H1 (cell line): ENCODE measurements around the gene CT45A3. TPM values are rescaled to one million over a fixed set of nuclear protein-coding genes. Genes with fewer than 3 reads are reported as not detected.

ENCODE experiments used
- CTCF ChIA-PET: fragments of 300-600 bp; sonication (Branson Sonifier 250); formaldehyde crosslinking; loops from one replicate; lab custom pipeline; 2021; ENCODE audit not compliant: partially characterized antibody; lab: Charles Lee
- POLR2A ChIA-PET: fragments of 300-600 bp; sonication (Branson Sonifier 250); formaldehyde crosslinking; loops from one replicate; lab custom pipeline; 2021; ENCODE audit warnings: inconsistent platforms; ENCODE audit not compliant: partially characterized antibody; lab: Charles Lee
- DNase-seq, 2 experiments: peaks; one replicate each; pipeline versions ENCODE4 v3.0.0 to v3.0.0-alpha.2; 2010 to 2022; ENCODE audit warnings: low spot score in 2 of 2, low read depth in 1 of 2, mixed read lengths in 1 of 2
- FAIRE-seq: peaks from 2 replicates; lab custom pipeline; 2011; peaks lifted over from hg19 to GRCh38; lab: Jason Lieb, UNC
- H2AFZ ChIP-seq: 2 replicates; pipeline ENCODE4 v1.8.1; 2012; ENCODE audit warnings: low read length, inconsistent platforms
- H2AK5ac ChIP-seq: 2 replicates; pipeline ENCODE4 v1.6.1; 2013; ENCODE audit warnings: low read depth, low read length
- H2BK120ac ChIP-seq: replicated peaks from 2 replicates; pipeline ENCODE3; 2013; ENCODE audit warnings: low read depth, low read length, inconsistent platforms
- H2BK12ac ChIP-seq: 2 replicates; pipeline ENCODE4 v1.6.1; 2013; ENCODE audit warnings: low read depth, low read length
- H2BK15ac ChIP-seq: 2 replicates; pipeline ENCODE4 v1.6.1; 2013; ENCODE audit warnings: low read length
- H2BK20ac ChIP-seq: 2 replicates; pipeline ENCODE4 v1.6.1; 2013; ENCODE audit warnings: low read length
- H2BK5ac ChIP-seq: 2 replicates; pipeline ENCODE4 v1.6.1; 2013; ENCODE audit warnings: low read depth, low read length
- H3K14ac ChIP-seq: 2 replicates; pipeline ENCODE4 v1.6.1; 2013; ENCODE audit warnings: inconsistent platforms; ENCODE audit not compliant: insufficient read length
- H3K18ac ChIP-seq: 2 replicates; pipeline ENCODE4 v1.6.1; 2013; ENCODE audit warnings: low read length; ENCODE audit errors: extremely low read depth
- H3K23ac ChIP-seq: 2 replicates; pipeline ENCODE4 v1.6.1; 2013; ENCODE audit warnings: inconsistent platforms; ENCODE audit not compliant: insufficient read length
- H3K23me2 ChIP-seq: 2 replicates; pipeline ENCODE4 v1.6.1; 2013; ENCODE audit warnings: low read depth, low read length
- H3K27ac ChIP-seq: 2 replicates; pipeline ENCODE4 v1.6.1; 2011; ENCODE audit warnings: low read depth, low read length, inconsistent platforms
- H3K27me3 ChIP-seq, 4 experiments: replicated peaks in 1 of 4; 1 replicate in 1 of 4; 2 replicates in 3 of 4; pipeline versions ENCODE4 v1.6.1 to v1.8.1; 2011 to 2013; ENCODE audit warnings: low read length in 3 of 4, mild to moderate bottlenecking in 3 of 4, inconsistent platforms in 2 of 4, mixed read lengths in 2 of 4, moderate library complexity in 1 of 4; ENCODE audit not compliant: control insufficient read depth in 3 of 4, insufficient read depth in 3 of 4; ENCODE audit errors: extremely low read depth in 1 of 4
- H3K36me3 ChIP-seq, 4 experiments: 2 replicates each; pipeline versions ENCODE4 v1.6.1 to v1.8.1; 2011 to 2013; ENCODE audit warnings: mild to moderate bottlenecking in 4 of 4, low read length in 3 of 4, moderate library complexity in 2 of 4, control low read depth in 1 of 4, inconsistent platforms in 1 of 4; ENCODE audit not compliant: insufficient read depth in 4 of 4, control insufficient read depth in 2 of 4
- H3K4ac ChIP-seq: replicated peaks from 2 replicates; pipeline ENCODE3; 2013; ENCODE audit warnings: low read length, low read depth, mixed read lengths, inconsistent platforms; ENCODE audit not compliant: insufficient read length
- H3K4me1 ChIP-seq, 4 experiments: replicated peaks in 1 of 4; 1 replicate in 1 of 4; 2 replicates in 3 of 4; pipeline versions ENCODE4 v1.6.1 to v1.8.1; 2011 to 2013; ENCODE audit warnings: low read length in 3 of 4, inconsistent platforms in 2 of 4, mixed read lengths in 1 of 4; ENCODE audit not compliant: insufficient read depth in 4 of 4, control insufficient read depth in 3 of 4
- H3K4me2 ChIP-seq, 2 experiments: 2 replicates each; pipeline versions ENCODE4 v1.6.1 to v1.8.1; 2011 to 2013; ENCODE audit warnings: low read depth in 2 of 2, low read length in 2 of 2, control low read depth in 1 of 2, inconsistent platforms in 1 of 2, mild to moderate bottlenecking in 1 of 2; ENCODE audit not compliant: insufficient read depth in 1 of 2
- H3K4me3 ChIP-seq, 4 experiments: fragments of 200-600, 300-600 bp in 1 of 4; sonication (generic), shearing (Covaris generic), sonication (Bioruptor Twin) in 1 of 4; 2 replicates each; pipeline versions ENCODE4 v1.5.1 to v1.8.1; 2011 to 2016; ENCODE audit warnings: low read length in 4 of 4, low read depth in 3 of 4, control low read depth in 2 of 4, inconsistent platforms in 2 of 4, mild to moderate bottlenecking in 2 of 4, mixed read lengths in 1 of 4, moderate library complexity in 1 of 4; ENCODE audit not compliant: insufficient read depth in 2 of 4; ENCODE audit errors: extremely low read depth in 1 of 4
- H3K56ac ChIP-seq: replicated peaks from 2 replicates; pipeline ENCODE3; 2013; ENCODE audit warnings: low read depth, mild to moderate bottlenecking, mixed read lengths, low read length, inconsistent platforms; ENCODE audit not compliant: insufficient read length
- H3K79me1 ChIP-seq: 2 replicates; pipeline ENCODE4 v1.6.1; 2013; ENCODE audit warnings: low read depth, low read length, control low read depth
- H3K79me2 ChIP-seq, 2 experiments: 2 replicates each; pipeline versions ENCODE4 v1.6.1 to v1.8.1; 2012 to 2013; ENCODE audit warnings: low read length in 2 of 2, mild to moderate bottlenecking in 2 of 2, inconsistent platforms in 1 of 2; ENCODE audit not compliant: insufficient read depth in 2 of 2, control insufficient read depth in 1 of 2
- H3K9ac ChIP-seq, 4 experiments: replicated peaks in 1 of 4; 1 replicate in 1 of 4; 2 replicates in 3 of 4; pipeline versions ENCODE4 v1.6.1 to v1.8.1; 2011 to 2013; ENCODE audit warnings: low read depth in 3 of 4, low read length in 3 of 4, control low read depth in 2 of 4, mild to moderate bottlenecking in 2 of 4, moderate library complexity in 2 of 4, inconsistent platforms in 1 of 4; ENCODE audit errors: extremely low read depth in 1 of 4
- H3K9me3 ChIP-seq, 2 experiments: 2 replicates each; pipeline versions ENCODE4 v1.6.1 to v1.8.1; 2012 to 2013; ENCODE audit warnings: mild to moderate bottlenecking in 2 of 2, moderate library complexity in 2 of 2, control low read depth in 1 of 2, inconsistent platforms in 1 of 2, low read depth in 1 of 2, low read length in 1 of 2, mixed read lengths in 1 of 2; ENCODE audit not compliant: insufficient read depth in 2 of 2
- H4K20me1 ChIP-seq, 2 experiments: replicated peaks in 1 of 2; 2 replicates each; pipeline versions ENCODE3 to v1.8.1; 2011 to 2013; ENCODE audit warnings: inconsistent platforms in 2 of 2, low read length in 2 of 2, mild to moderate bottlenecking in 1 of 2; ENCODE audit not compliant: insufficient read depth in 2 of 2, control insufficient read depth in 1 of 2
- H4K5ac ChIP-seq: 2 replicates; pipeline ENCODE4 v1.6.1; 2013; ENCODE audit warnings: low read length, low read depth, mixed read lengths, inconsistent platforms; ENCODE audit not compliant: insufficient read length
- H4K8ac ChIP-seq: 2 replicates; pipeline ENCODE4 v1.8.0; 2013; ENCODE audit warnings: mild to moderate bottlenecking, moderate library complexity, low read length, inconsistent platforms; ENCODE audit not compliant: insufficient read depth; ENCODE audit errors: extremely low read depth
- H4K91ac ChIP-seq: replicated peaks from 2 replicates; pipeline ENCODE3; 2013; ENCODE audit warnings: low read length, mixed read lengths, inconsistent platforms; ENCODE audit not compliant: insufficient read length
- CBX5 ChIP-seq: fragments of 300-800, 300-1000 bp; sonication (generic); IDR thresholded peaks from 2 replicates; pipeline ENCODE4 v1.7.1; 2016; ENCODE audit warnings: antibody characterized with exemption, low read length, low read depth
- CEBPB ChIP-seq: IDR thresholded peaks from 2 replicates; pipeline ENCODE4 v1.6.1; 2012; ENCODE audit warnings: low read depth, low read length
- MAFK ChIP-seq: IDR thresholded peaks from 2 replicates; pipeline ENCODE4 v1.6.1; 2012; ENCODE audit warnings: low read depth, mild to moderate bottlenecking, improper control_type of control experiment, low read length
- POU5F1 ChIP-seq: IDR thresholded peaks from 2 replicates; pipeline ENCODE4 v1.6.1; 2011; ENCODE audit warnings: low read depth, mild to moderate bottlenecking, low read length, moderate library complexity
- TEAD4 ChIP-seq: IDR thresholded peaks from 2 replicates; pipeline ENCODE4 v1.6.1; 2012; ENCODE audit warnings: low read depth, low read length, inconsistent platforms, mixed read lengths
- WGBS, 2 experiments: shearing (Covaris generic) in 1 of 2; methylation state at CpG; one replicate each; pipeline versions ENCODE4 v1.1.6 to v1.1.7; 2013 to 2015; ENCODE audit warnings: low lambda C conversion rate in 2 of 2, mixed read lengths in 2 of 2, inconsistent platforms in 1 of 2, low coverage in 1 of 2, missing lambda C conversion rate in 1 of 2; ENCODE audit not compliant: insufficient replicate concordance in 2 of 2, insufficient coverage in 1 of 2, insufficient read length in 1 of 2; ENCODE audit errors: extremely low coverage in 1 of 2, missing lambda C conversion rate in 1 of 2; 5-methylcytosine and 5-hydroxymethylcytosine counted together
- polyA plus RNA-seq, 7 experiments: library from polyadenylated mRNA; depleted of rRNA in 3 of 7; stranded (reverse) in 5 of 7; unstranded in 2 of 7; fragments of >200 nt in 5 of 7; fragments of 200-250 nt in 2 of 7; gene quantifications; 1 replicate in 5 of 7; 2 replicates in 1 of 7; 4 replicates in 1 of 7; pipeline versions ENCODE4 v1.2.1 to v1.2.3, GENCODE V29; 2011 to 2013; ENCODE audit warnings: missing spikeins in 2 of 7, mixed read lengths in 2 of 7
- total RNA-seq: library from RNA; stranded (reverse); fragmentation: NEBNext Ultra II Directional; extraction: Animal tissue kit (Norgen Biotek cat#: 25700); gene quantifications from 2 replicates; pipeline ENCODE4 v1.2.1, GENCODE V29; 2021

Gene CT45A3
- total and polyA plus RNA-seq, 2 of the 8 experiments (the other 6 are each of a cell fraction or from before 2014, with no cell fraction given), result not detected

GRCh38 chrX:135737366-135738071 is 30.5 kb downstream of the CT45A3 start:
- DNase-seq (no peak), FAIRE-seq (no peak)
- no peak overlapping the region for H3K4ac ChIP-seq
- H4K91ac ChIP-seq, result no peak overlapping the region
- no peak overlapping the region for H2BK5ac ChIP-seq
- no peaks in the 10 kb centered on the region for H3K27me3 ChIP-seq
- no peaks in the 10 kb centered on the region for H3K79me1 ChIP-seq
- H3K79me2 ChIP-seq, result no peaks in the 10 kb centered on the region
- POLR2A ChIA-PET, result no interaction called here
- H3K4me1 ChIP-seq, result no peaks in the 10 kb centered on the region
- no peak overlapping the region for H3K56ac ChIP-seq
- H3K9me3 ChIP-seq, result peaks cover 0 to 16% of the 10 kb centered on the region in 2 experiments; a peak in 2 of 4 replicates
- H4K20me1 ChIP-seq, result no peaks in the 10 kb centered on the region
- H4K8ac ChIP-seq, result no peak overlapping the region
- no peak overlapping the region for H2AFZ ChIP-seq
- no peak overlapping the region for H3K27ac ChIP-seq
- no peaks in the 10 kb centered on the region for H3K23me2 ChIP-seq
- H2BK20ac ChIP-seq, result no peak overlapping the region
- no peak overlapping the region for H2BK15ac ChIP-seq
- H2AK5ac ChIP-seq, result no peak overlapping the region
- 65% methylated on average over 3 of the region's 4 CpGs; no CpG with 5 or more reads in 1 of the 2 experiments for WGBS, 2 experiments
- H3K9ac ChIP-seq, result no peak overlapping the region
- no peak overlapping the region for H2BK120ac ChIP-seq
- H3K18ac ChIP-seq, result no peak overlapping the region
- no peak overlapping the region for H2BK12ac ChIP-seq
- H3K23ac ChIP-seq, result no peak overlapping the region
- H3K4me3 ChIP-seq, result no peak overlapping the region
- no peak overlapping the region for H4K5ac ChIP-seq
- CTCF ChIA-PET, result no interaction called here
- no peak overlapping the region for H3K4me2 ChIP-seq
- H3K14ac ChIP-seq, result no peak overlapping the region
- H3K36me3 ChIP-seq, result no peaks in the 10 kb centered on the region
- TF ChIP-seq CBX5, result no peak
- TF ChIP-seq CEBPB, result no peak
- no peak for TF ChIP-seq TEAD4
- no peak for TF ChIP-seq POU5F1
- TF ChIP-seq MAFK, result no peak
